ENCODE measurements around the gene SAMM50. TPM values are rescaled to one million over a fixed set of nuclear protein-coding genes. Genes with fewer than 3 reads are reported as not detected.

SAMM50 gene
- total and polyA plus RNA-seq, 2 donors (not counting 1 experiment from before 2014, with no cell fraction given): 32.9 to 45.7 TPM

DNA sequence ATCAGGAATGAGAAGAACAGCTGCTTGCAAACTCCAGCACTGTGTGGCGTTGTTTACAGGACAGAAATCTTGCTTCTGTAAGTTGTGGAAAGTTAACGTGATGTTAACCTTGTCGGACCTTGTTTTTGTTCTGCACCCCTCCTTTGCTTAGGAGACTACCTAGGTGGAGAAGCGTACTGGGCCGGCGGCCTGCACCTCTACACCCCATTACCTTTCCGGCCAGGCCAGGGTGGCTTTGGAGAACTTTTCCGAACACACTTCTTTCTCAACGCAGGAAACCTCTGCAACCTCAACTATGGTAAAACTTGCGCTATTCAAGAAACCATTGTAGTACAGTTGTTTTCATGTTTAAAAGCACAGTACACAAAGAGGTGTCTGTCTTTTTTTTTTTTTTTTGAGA, 33.7 kb downstream of the SAMM50 start:
- DNase-seq (ENCODE audit: low read depth in 2 of 2): no peak
- Histone ChIP-seq H3K27me3 (ENCODE audit: control insufficient read depth, insufficient read depth, low read length) (no peaks in the 10 kb centered on the region), H3K4me3 (replicated peaks in 1 of 4; ENCODE audit: control extremely low read depth in 1 of 4, insufficient read depth in 1 of 4, low read depth in 3 of 4, low read length in 4 of 4) (no peak overlapping the region)

DNA sequence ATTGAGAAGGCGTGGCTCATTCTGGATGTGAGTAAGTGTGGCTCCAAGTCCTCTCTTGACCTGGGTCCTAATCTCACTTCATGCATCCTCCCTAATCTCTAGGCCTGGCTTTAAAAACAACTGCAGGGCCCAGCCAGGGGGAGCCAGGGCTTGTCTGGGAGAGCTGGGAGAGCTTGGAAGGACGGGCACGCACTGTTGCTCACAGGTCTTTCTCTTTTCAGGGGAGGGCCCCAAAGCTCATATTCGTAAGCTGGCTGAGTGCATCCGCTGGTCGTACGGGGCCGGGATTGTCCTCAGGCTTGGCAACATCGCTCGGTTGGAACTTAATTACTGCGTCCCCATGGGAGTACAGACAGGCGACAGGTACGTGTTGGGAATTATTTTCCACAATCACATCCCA, 34.8 kb downstream of the SAMM50 start:
- Histone ChIP-seq H4K20me1 (ENCODE audit: control insufficient read depth, extremely low read depth, insufficient read depth, low read length) (no peaks in the 10 kb centered on the region), H3K4me3 (replicated peaks in 1 of 4; ENCODE audit: control extremely low read depth in 1 of 4, insufficient read depth in 1 of 4, low read depth in 3 of 4, low read length in 4 of 4) (no peak overlapping the region), H3K4me1 (ENCODE audit: control insufficient read depth, extremely low read depth, insufficient read depth, low read length) (peaks cover 3% of the 10 kb centered on the region), H3K9me3 (ENCODE audit: control insufficient read depth, insufficient read depth, low read depth, low read length) (no peaks in the 10 kb centered on the region), H3K27me3 (ENCODE audit: control insufficient read depth, insufficient read depth, low read length) (no peaks in the 10 kb centered on the region), H3K9ac (ENCODE audit: insufficient read depth, low read length) (no peak overlapping the region), H3K36me3 (ENCODE audit: control insufficient read depth, insufficient read depth, low read length) (peaks cover 11% of the 10 kb centered on the region), H3K4me2 (ENCODE audit: extremely low read depth, insufficient read depth, low read length) (no peak overlapping the region), H3K79me2 (ENCODE audit: control insufficient read depth, insufficient read depth, low read length) (no peaks in the 10 kb centered on the region), H2AFZ (ENCODE audit: low read length) (no peak overlapping the region), H3K27ac (ENCODE audit: insufficient read depth, low read length) (no peak overlapping the region)
- no peak for TF ChIP-seq EZH2 (IDR thresholded peaks at IDR 0.05; ENCODE audit: low read length, missing control alignments)
- TF ChIP-seq, protein P1, sequence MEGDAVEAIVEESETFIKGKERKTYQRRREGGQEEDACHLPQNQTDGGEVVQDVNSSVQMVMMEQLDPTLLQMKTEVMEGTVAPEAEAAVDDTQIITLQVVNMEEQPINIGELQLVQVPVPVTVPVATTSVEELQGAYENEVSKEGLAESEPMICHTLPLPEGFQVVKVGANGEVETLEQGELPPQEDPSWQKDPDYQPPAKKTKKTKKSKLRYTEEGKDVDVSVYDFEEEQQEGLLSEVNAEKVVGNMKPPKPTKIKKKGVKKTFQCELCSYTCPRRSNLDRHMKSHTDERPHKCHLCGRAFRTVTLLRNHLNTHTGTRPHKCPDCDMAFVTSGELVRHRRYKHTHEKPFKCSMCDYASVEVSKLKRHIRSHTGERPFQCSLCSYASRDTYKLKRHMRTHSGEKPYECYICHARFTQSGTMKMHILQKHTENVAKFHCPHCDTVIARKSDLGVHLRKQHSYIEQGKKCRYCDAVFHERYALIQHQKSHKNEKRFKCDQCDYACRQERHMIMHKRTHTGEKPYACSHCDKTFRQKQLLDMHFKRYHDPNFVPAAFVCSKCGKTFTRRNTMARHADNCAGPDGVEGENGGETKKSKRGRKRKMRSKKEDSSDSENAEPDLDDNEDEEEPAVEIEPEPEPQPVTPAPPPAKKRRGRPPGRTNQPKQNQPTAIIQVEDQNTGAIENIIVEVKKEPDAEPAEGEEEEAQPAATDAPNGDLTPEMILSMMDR (conservative IDR thresholded peaks at IDR 0.05 in 1 of 2, IDR thresholded peaks at IDR 0.05 in 1 of 2; ENCODE audit: low read depth in 1 of 2, low read length in 2 of 2): no peak
- DNase-seq (ENCODE audit: low read depth in 2 of 2): no peak

More for the DNA sequence above, 33.7 kb downstream of the SAMM50 start:
- H3K79me2 ChIP-seq (ENCODE audit: control insufficient read depth, insufficient read depth, low read length): no peaks in the 10 kb centered on the region
- H3K4me1 ChIP-seq (ENCODE audit: control insufficient read depth, extremely low read depth, insufficient read depth, low read length): peaks cover 3% of the 10 kb centered on the region
- peaks cover 9% of the 10 kb centered on the region for H3K36me3 ChIP-seq (ENCODE audit: control insufficient read depth, insufficient read depth, low read length)
- no peak overlapping the region for H3K9ac ChIP-seq (ENCODE audit: insufficient read depth, low read length)
- no peak overlapping the region for H3K27ac ChIP-seq (ENCODE audit: insufficient read depth, low read length)
- no peak overlapping the region for H2AFZ ChIP-seq (ENCODE audit: low read length)
- no peaks in the 10 kb centered on the region for H4K20me1 ChIP-seq (ENCODE audit: control insufficient read depth, extremely low read depth, insufficient read depth, low read length)
- H3K9me3 ChIP-seq (ENCODE audit: control insufficient read depth, insufficient read depth, low read depth, low read length): no peaks in the 10 kb centered on the region
- H3K4me2 ChIP-seq (ENCODE audit: extremely low read depth, insufficient read depth, low read length): no peak overlapping the region
- TF ChIP-seq EZH2 (IDR thresholded peaks at IDR 0.05; ENCODE audit: low read length, missing control alignments): no peak
- TF ChIP-seq, protein P1 (conservative IDR thresholded peaks at IDR 0.05 in 1 of 2, IDR thresholded peaks at IDR 0.05 in 1 of 2; ENCODE audit: low read depth in 1 of 2, low read length in 2 of 2): no peak

DNA sequence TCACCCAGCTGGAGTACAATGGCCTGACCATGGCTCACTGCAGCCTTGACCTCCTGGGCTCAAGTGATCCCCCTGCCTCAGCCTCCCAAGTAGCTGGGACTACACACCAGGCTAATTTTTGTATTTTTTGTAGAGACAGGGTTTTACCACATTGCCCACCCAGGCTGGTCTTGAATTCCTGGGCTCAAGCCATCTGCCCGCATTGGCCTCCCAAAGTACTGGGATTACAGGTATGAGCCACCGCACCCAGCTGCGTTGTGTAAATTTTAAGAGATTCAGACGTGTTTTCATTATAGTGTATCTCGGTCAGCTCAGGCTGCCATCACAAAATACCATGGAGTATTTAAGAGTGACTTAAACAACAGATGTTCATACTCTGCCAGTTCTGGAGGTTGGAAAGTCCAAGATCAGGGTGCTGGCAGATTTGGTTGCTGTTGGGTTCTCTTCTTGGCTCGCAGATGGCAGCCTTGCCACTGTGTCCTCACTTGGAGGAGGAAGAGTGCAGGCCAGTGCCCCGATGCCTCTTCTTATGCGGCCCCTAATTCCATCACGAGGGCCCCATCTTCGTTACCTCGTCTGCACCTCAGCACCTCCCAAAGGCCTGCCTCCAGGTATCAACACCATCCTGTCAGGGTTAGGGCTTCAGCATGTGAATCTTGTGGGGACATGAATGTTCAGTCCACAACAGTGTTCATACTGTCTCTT, 36.2 kb downstream of the SAMM50 start:
- H3K4me2 ChIP-seq (ENCODE audit: extremely low read depth, insufficient read depth, low read length): no peak overlapping the region
- no peak overlapping the region for H3K4me3 ChIP-seq (replicated peaks in 1 of 4; ENCODE audit: control extremely low read depth in 1 of 4, insufficient read depth in 1 of 4, low read depth in 3 of 4, low read length in 4 of 4)
- H3K27ac ChIP-seq (ENCODE audit: insufficient read depth, low read length): no peak overlapping the region
- no peaks in the 10 kb centered on the region for H4K20me1 ChIP-seq (ENCODE audit: control insufficient read depth, extremely low read depth, insufficient read depth, low read length)
- DNase-seq (ENCODE audit: low read depth in 2 of 2): no peak
- H3K27me3 ChIP-seq (ENCODE audit: control insufficient read depth, insufficient read depth, low read length): no peaks in the 10 kb centered on the region
- peaks cover 13% of the 10 kb centered on the region for H3K36me3 ChIP-seq (ENCODE audit: control insufficient read depth, insufficient read depth, low read length)
- H3K4me1 ChIP-seq (ENCODE audit: control insufficient read depth, extremely low read depth, insufficient read depth, low read length): peaks cover 3% of the 10 kb centered on the region
- H2AFZ ChIP-seq (ENCODE audit: low read length): no peak overlapping the region
- no peak for TF ChIP-seq EZH2 (IDR thresholded peaks at IDR 0.05; ENCODE audit: low read length, missing control alignments)
- TF ChIP-seq, protein P1 (conservative IDR thresholded peaks at IDR 0.05 in 1 of 2, IDR thresholded peaks at IDR 0.05 in 1 of 2; ENCODE audit: low read depth in 1 of 2, low read length in 2 of 2): no peak
- no peak overlapping the region for H3K9ac ChIP-seq (ENCODE audit: insufficient read depth, low read length)
- H3K9me3 ChIP-seq (ENCODE audit: control insufficient read depth, insufficient read depth, low read depth, low read length): no peaks in the 10 kb centered on the region
- H3K79me2 ChIP-seq (ENCODE audit: control insufficient read depth, insufficient read depth, low read length): no peaks in the 10 kb centered on the region
